AML-193 (cell line): ENCODE results near the gene FOXE3.

ENCODE experiments used
- DNase-seq, 2 experiments: peaks; one replicate each; lab custom pipeline; 2025; lab: John Stamatoyannopoulos, UW

Gene FOXE3

GRCh38 chr1:47435506-47436303 is 19.6 kb downstream of the FOXE3 start:
- no peak for DNase-seq

DNA sequence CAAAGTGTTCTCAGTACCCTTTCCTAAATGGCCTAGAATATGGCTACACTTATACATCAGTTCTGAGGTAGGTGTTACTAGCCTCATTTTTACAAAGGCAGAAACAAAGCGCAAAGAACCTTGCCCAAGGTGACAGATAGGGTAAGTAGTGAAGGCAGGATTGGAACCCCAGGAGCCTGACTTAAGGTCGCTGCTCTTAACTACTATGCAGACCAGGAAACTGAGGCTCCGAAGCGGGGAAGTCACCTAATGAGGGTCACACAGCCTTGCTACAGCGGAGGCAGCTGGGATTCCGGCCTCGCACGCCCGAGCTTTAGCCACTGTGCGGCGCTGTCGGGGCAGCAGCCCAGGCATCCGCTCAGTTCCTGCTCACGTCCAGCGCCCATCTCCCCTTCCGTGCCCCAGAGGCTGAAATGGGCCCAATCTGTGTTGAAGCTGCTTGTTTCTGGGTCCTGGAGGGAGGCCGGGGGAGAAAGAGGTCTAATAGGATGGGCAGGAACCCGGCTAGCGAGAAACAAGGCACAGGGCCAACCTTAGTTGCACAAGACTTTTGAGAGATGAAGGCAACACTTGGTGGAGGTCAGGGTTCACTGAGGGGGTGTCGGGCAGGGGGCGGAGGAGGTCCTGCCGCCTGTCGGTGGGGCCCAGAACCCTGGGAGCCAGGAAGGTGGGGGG is 20.4 kb downstream of the FOXE3 start:
- peak; percentile 65 to 75 for DNase-seq

DNA sequence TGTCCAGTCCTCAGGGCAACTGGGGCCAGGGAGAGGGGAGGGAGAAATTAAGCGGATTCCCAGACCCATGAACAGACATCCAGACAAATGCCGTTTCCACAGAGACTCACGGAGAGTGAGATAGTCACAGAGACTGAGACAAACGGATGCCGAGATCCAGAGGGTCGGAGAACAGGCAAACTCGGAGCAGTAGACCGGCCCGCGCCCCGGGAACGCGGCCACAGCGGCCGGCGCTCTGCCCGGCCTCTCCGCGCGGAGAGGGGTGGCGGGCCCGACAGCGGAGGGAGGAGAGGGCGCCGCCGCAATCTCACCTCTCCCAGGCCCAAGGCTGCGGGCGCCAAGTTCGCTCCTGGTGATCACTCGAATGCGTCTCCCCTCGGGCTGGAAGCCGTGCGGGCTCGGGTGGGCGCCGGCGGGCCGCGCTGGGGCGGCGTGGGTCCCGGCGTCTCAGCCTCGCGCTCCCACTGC is 20.9 kb downstream of the FOXE3 start:
- peak in 1 of 2 experiments; percentile 21 for DNase-seq

GRCh38 chr1:47437447-47438164 is 21.5 kb downstream of the FOXE3 start, which contains the start of gene FOXD2:
TSS of gene FOXD2 (plus strand) at chr1:47438044. CDS start at chr1:47438136, 92 bp downstream.
- DNase-seq = peak; percentile 72 to 79

GRCh38 chr1:47438165-47439016 is 22.3 kb downstream of the FOXE3 start:
- no peak for DNase-seq

GRCh38 chr1:47439017-47439818 is 23.1 kb downstream of the FOXE3 start:
- DNase-seq = no peak

- no peak for DNase-seq
Measured at GRCh38 chr1:47439819-47440598, 23.9 kb downstream of the FOXE3 start.

- DNase-seq = no peak
Measured at GRCh38 chr1:47440599-47441081, 24.6 kb downstream of the FOXE3 start.

DNA sequence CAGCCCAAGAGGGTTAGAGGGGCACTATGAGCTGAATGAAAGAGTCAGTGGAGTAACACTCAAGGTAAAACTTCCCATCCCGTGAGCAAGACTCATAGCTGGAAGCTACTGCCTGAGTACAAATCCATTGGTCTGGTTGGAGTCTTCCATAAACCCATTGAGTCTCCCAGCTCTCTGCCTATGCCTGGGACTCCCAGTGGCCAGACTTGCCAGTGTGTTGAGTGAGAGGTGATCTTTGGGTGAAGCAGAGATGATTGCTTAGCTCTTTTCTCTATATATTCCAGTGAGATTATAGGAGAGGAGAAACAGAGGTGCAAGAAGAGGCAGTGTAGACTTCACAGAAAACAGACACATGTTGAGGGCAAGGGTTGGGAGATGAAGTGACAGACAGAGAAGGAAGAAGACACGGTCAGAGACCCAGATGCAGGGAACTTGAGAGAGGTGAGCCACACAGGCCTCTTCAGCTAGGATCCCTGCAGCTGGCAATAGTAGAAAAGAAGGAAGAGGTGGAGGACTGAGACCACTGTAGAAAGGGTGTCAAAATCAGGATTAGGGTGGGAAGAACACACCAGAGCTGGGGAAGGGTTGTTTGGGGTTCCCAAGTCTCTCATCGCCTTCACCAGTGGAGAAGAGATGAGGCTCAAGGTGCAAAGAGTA is 25.5 kb downstream of the FOXE3 start:
- no peak for DNase-seq

GRCh38 chr1:47442202-47442601 is 26.1 kb downstream of the FOXE3 start:
- DNase-seq = no peak

- no peak for DNase-seq
Measured at GRCh38 chr1:47442842-47443529, 26.9 kb downstream of the FOXE3 start.

DNA sequence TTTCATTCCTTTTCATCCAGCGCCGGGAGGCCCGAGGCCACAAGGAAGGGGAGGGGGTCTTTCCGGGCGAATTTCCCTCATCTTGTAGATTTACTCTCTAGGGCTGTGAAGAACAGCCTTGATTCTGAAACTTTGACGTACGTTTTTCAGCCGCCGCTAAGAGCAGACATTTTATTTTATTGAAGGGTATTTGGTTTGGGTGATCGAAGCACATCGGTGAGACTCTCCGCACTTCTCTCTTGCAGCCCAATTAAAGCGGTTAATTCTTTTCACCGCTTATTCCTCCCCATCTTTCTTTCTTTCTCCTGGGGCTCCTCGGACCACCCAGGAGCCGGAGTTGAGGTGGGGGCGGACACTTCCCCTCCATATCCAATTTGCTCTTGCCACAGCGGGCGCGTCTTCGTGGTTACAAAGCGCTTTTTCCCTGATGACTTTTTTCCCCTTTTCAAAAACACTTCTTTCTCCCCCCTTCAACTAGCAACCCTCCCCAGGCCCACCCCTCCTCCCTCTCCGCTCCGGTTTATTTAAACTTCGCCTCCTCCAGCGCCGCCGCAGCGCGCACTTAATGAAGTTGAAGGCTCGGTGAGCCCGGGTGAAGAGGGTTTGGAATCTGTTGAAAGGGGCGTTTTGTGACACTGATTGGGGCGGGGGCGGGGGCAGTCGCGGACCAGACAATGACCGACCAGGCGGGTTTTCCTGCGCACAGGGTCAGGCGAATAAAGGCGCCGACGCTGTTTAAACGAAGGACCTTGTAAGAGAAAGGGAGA is 27.6 kb downstream of the FOXE3 start:
- DNase-seq = no peak

- DNase-seq = no peak
Measured at GRCh38 chr1:47444297-47444561, 28.1 kb downstream of the FOXE3 start.

DNA sequence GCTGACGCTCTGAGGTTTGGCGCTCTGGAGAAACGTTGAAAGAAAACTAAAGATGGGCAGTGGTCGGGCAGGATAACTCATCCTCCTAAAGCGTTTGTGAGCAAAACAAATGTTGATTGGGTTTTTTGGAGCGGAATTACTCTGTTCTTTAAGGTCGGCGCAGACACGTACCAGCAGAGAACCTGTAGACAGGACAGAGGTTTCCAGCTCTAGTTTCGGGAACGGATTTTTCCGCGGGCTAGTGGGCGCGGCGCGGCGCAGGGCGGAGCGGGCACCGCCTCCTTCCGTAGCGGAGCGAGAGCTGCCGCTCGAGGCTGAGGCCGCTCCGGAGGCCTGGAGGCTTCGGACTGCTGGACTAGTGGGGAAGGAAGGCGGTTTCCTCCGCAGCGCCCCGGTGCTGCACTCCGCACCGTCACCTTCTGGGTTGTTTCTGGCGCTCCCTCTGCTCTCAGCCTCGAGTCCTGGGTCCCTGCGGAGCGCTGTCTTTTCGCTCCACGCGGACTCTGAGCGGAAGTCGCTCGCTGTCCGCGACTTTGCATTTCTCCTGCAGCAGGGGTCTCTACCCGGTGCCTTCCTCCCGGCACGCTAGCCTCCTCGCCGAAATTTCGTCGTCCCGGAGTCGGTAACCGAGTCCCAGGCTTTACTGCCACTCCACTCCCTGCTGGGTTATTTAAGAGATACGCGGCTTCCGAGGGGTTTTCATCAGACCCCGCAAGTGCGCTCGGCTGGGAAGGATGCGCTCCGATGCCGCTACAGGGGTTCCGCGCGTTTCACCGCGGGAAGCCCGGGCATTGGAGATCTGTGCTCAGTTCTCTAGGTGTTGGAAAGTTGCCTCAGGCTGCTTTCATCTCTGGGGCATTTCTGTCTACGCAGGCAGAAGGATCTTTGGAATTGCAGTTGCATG is 28.7 kb downstream of the FOXE3 start:
- DNase-seq = no peak

DNA sequence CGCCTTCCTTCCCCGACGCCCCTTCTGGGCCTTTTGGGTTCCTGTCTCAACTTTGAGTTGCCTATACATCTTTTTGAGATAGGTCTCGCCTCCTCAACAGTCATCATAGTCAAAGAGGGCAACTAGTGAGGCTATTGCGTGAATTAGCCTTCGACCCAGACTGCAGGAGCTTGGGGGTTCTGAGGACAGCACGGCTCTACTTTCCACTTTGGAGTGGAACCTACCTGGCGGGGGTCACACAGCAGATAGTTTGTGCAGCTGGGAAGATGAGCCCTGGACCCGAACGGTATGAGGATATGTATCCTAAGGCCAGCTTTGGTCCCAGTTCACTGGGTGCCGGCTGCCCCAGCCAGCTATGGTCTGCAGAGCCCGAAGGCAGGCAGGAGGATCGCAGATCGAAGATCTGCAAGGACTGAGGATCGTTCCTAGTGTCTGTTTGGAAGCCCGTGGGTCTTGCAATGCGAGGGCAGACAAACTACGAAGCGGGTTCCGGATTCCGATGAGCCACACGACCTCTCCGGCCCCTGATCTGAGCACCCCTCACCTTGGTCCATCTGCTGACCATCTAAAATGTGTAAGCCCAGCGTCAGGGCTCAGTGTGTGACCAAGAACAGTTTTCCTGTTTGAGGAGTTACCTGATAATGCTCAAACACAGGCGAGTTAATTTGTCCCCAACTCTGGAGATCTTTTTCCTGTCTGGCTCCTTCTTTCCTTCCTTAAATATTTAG is 29.9 kb downstream of the FOXE3 start:
- DNase-seq = no peak

- no peak for DNase-seq
Measured at GRCh38 chr1:47448462-47449222, 32.6 kb downstream of the FOXE3 start.
